ENCODE measurements around the gene RAB30.

The RAB30 gene

GRCh38 chr11:83093634-83094033, 21.9 kb upstream of the RAB30 start:
- no peak overlapping the region for H3K27ac ChIP-seq (ENCODE audit: extremely low read depth, low read depth, low read length)
- H3K9me3 ChIP-seq (ENCODE audit: control insufficient read depth, insufficient read depth, low read depth, low read length), result no peaks in the 10 kb centered on the region
- H3K4me1 ChIP-seq (ENCODE audit: control insufficient read depth, insufficient read depth, low read length), result no peaks in the 10 kb centered on the region
- ChIA-PET POLR2A (interaction anchor here (0.7 to 1.6 kb wide), 2 partner anchors 48 to 63 kb away, joined by 5 to 8 read pairs; partner anchors contain the start of gene PCF11), CTCF (interaction anchor here (1.2 kb wide), 2 partner anchors 11 to 226 kb away, joined by 4 to 5 read pairs; no protein-coding TSS in a partner anchor)
- H3K36me3 ChIP-seq (ENCODE audit: control insufficient read depth in 2 of 2, insufficient read depth in 1 of 2, low read length in 2 of 2), result no peaks in the 10 kb centered on the region
- no peak overlapping the region for H3K4me3 ChIP-seq (ENCODE audit: low read depth, low read length)
- TF ChIP-seq ZNF350 (tag by site-specific recombination; IDR thresholded peaks at IDR 0.05) (no peak), ZNF23 (tag by site-specific recombination; IDR thresholded peaks at IDR 0.05; ENCODE audit: borderline replicate concordance) (no peak), ATF2 (tag by site-specific recombination; IDR thresholded peaks at IDR 0.05; ENCODE audit: low read depth) (no peak), PRDM6 (tag by site-specific recombination; IDR thresholded peaks at IDR 0.05) (no peak), ZNF221 (tag by site-specific recombination; IDR thresholded peaks at IDR 0.05; ENCODE audit: borderline replicate concordance) (no peak), ZNF157 (tag by site-specific recombination; IDR thresholded peaks at IDR 0.05) (no peak), ZNF623 (tag by site-specific recombination; IDR thresholded peaks at IDR 0.05) (no peak), ZNF701 (tag by site-specific recombination; IDR thresholded peaks at IDR 0.05) (no peak), ZBTB20 (tag by site-specific recombination; IDR thresholded peaks at IDR 0.05) (no peak), ZNF549 (tag by site-specific recombination; IDR thresholded peaks at IDR 0.05) (no peak), KLF8 (tag by site-specific recombination; IDR thresholded peaks at IDR 0.05) (no peak), ZNF48 (tag by site-specific recombination; IDR thresholded peaks at IDR 0.05) (no peak), ZNF624 (tag by site-specific recombination; IDR thresholded peaks at IDR 0.05) (no peak), YY1 (tag by site-specific recombination; IDR thresholded peaks at IDR 0.05) (no peak), ZNF391 (tag by site-specific recombination; IDR thresholded peaks at IDR 0.05; ENCODE audit: borderline replicate concordance, low read depth) (no peak), SP2 (tag by site-specific recombination; IDR thresholded peaks at IDR 0.05) (no peak), ZNF132 (tag by site-specific recombination; IDR thresholded peaks at IDR 0.05; ENCODE audit: borderline replicate concordance) (no peak), ZNF488 (tag by site-specific recombination; IDR thresholded peaks at IDR 0.05) (no peak)

GRCh38 chr11:83092488-83093384, 21.0 kb upstream of the RAB30 start:
- no peaks in the 10 kb centered on the region for H3K4me1 ChIP-seq (ENCODE audit: control insufficient read depth, insufficient read depth, low read length)
- ChIA-PET POLR2A (interaction anchor here (1.6 kb wide), 1 partner anchor 64 kb away, joined by 8 read pairs; the partner anchor contains the start of gene PCF11), CTCF (interaction anchor here (0.6 to 1.2 kb wide), 3 partner anchors 28 to 631 kb away, joined by 3 to 5 read pairs (median 3); no protein-coding TSS in a partner anchor)
- H3K4me3 ChIP-seq (ENCODE audit: low read depth, low read length), result no peak overlapping the region
- H3K36me3 ChIP-seq (ENCODE audit: control insufficient read depth in 2 of 2, insufficient read depth in 1 of 2, low read length in 2 of 2), result no peaks in the 10 kb centered on the region
- no peak overlapping the region for H3K27ac ChIP-seq (ENCODE audit: extremely low read depth, low read depth, low read length)
- H3K9me3 ChIP-seq (ENCODE audit: control insufficient read depth, insufficient read depth, low read depth, low read length), result no peaks in the 10 kb centered on the region
- peak; percentile 27; the same call in 1 of the 2 replicates for TF ChIP-seq KLF10 (tag by site-specific recombination; IDR thresholded peaks at IDR 0.05)
- TF ChIP-seq ZNF664 (tag by site-specific recombination; IDR thresholded peaks at IDR 0.05), result peak; percentile 79; the same call in 1 of the 2 replicates
- 0 out of 2 replicates have a peak, but pooled peaks have one; percentile 15 for TF ChIP-seq ZFP69B (tag by site-specific recombination; IDR thresholded peaks at IDR 0.05)
- 0 out of 2 replicates have a peak, but pooled peaks have one; percentile 29 for TF ChIP-seq ZNF2 (tag by site-specific recombination; IDR thresholded peaks at IDR 0.05)
- 0 out of 2 replicates have a peak, but pooled peaks have one; percentile 23 for TF ChIP-seq ZXDB (tag by site-specific recombination; IDR thresholded peaks at IDR 0.05)
- TF ChIP-seq SP7 (tag by site-specific recombination; IDR thresholded peaks at IDR 0.05), result peak; percentile 63
- TF ChIP-seq ZNF600 (tag by site-specific recombination; IDR thresholded peaks at IDR 0.05), result peak; percentile 76
- peak; percentile 45; the same call in 1 of the 2 replicates for TF ChIP-seq ZNF629 (tag by site-specific recombination; IDR thresholded peaks at IDR 0.05)
- TF ChIP-seq ZNF366 (tag by site-specific recombination; conservative IDR thresholded peaks at IDR 0.05), result peak; percentile 46; the same call in 1 of the 2 replicates
- TF ChIP-seq TCF7L2 (IDR thresholded peaks at IDR 0.05; ENCODE audit: borderline replicate concordance, low read depth, low read length), result peak; percentile 75
- no peak for TF ChIP-seq CTCF (tag by site-specific recombination; IDR thresholded peaks at IDR 0.05)
- TF ChIP-seq ZNF670 (tag by site-specific recombination; IDR thresholded peaks at IDR 0.05; ENCODE audit: low read depth), result no peak
